Liver (tissue), 9 donors: ENCODE measurements around the gene PCDHA1. TPM values are rescaled to one million over a fixed set of nuclear protein-coding genes. Genes with fewer than 3 reads are reported as not detected.

ENCODE experiments used
- DNase-seq: peaks from one replicate; pipeline ENCODE4 v3.0.0-alpha.2; 2017; ENCODE audit warnings: low spot score
- H3K27ac ChIP-seq, 2 donors: one replicate each; pipeline ENCODE4 v1.7.0; 2013; ENCODE audit warnings: inconsistent platforms in 2 of 2, low read length in 2 of 2, control low read depth in 1 of 2, low read depth in 1 of 2, mild to moderate bottlenecking in 1 of 2
- H3K27me3 ChIP-seq, 4 donors: one replicate each; pipeline versions ENCODE4 v1.6.1 to v1.7.0; 2013; ENCODE audit warnings: low read length in 3 of 4, inconsistent platforms in 1 of 4, mild to moderate bottlenecking in 1 of 4, moderate library complexity in 1 of 4; ENCODE audit not compliant: control insufficient read depth in 4 of 4, insufficient read depth in 4 of 4
- H3K36me3 ChIP-seq, 4 donors: one replicate each; pipeline versions ENCODE4 v1.6.1 to v1.7.0; 2013; ENCODE audit warnings: low read length in 3 of 4, mild to moderate bottlenecking in 3 of 4, low read depth in 1 of 4, moderate library complexity in 1 of 4; ENCODE audit not compliant: control insufficient read depth in 4 of 4, insufficient read depth in 3 of 4
- H3K4me1 ChIP-seq, 4 donors: one replicate each; pipeline versions ENCODE4 v1.6.1 to v1.7.0; 2013; ENCODE audit warnings: low read length in 3 of 4, mild to moderate bottlenecking in 3 of 4, moderate library complexity in 1 of 4; ENCODE audit not compliant: control insufficient read depth in 4 of 4, insufficient read depth in 4 of 4
- H3K4me3 ChIP-seq, 3 donors: one replicate each; pipeline versions ENCODE4 v1.6.1 to v1.7.0; 2013; ENCODE audit warnings: low read length in 3 of 3, control low read depth in 1 of 3, low read depth in 1 of 3, mild to moderate bottlenecking in 1 of 3
- H3K9ac ChIP-seq, 2 donors: one replicate each; pipeline ENCODE4 v1.7.0; 2013; ENCODE audit warnings: low read length in 2 of 2, mild to moderate bottlenecking in 2 of 2, moderate library complexity in 2 of 2, control low read depth in 1 of 2, low read depth in 1 of 2
- H3K9me3 ChIP-seq, 4 donors: one replicate each; pipeline versions ENCODE4 v1.6.1 to v1.7.0; 2013; ENCODE audit warnings: low read length in 3 of 4; ENCODE audit not compliant: control insufficient read depth in 4 of 4
- EGR1 ChIP-seq, 2 donors: IDR thresholded peaks; 2 replicates each; pipeline ENCODE4 v1.6.1; 2016 to 2018; ENCODE audit warnings: antibody characterized with exemption in 2 of 2, low read depth in 2 of 2
- FOXA1 ChIP-seq: IDR thresholded peaks from 2 replicates; pipeline ENCODE4 v1.6.1; 2016; ENCODE audit warnings: antibody characterized with exemption
- FOXA2 ChIP-seq: IDR thresholded peaks from 2 replicates; pipeline ENCODE4 v1.6.1; 2016; ENCODE audit warnings: antibody characterized with exemption
- HNF4G ChIP-seq: IDR thresholded peaks from 2 replicates; pipeline ENCODE4 v1.6.1; 2016; ENCODE audit warnings: antibody characterized with exemption
- NR2F2 ChIP-seq: IDR thresholded peaks from 2 replicates; pipeline ENCODE4 v1.6.1; 2016; ENCODE audit warnings: antibody characterized with exemption
- RAD21 ChIP-seq, 2 donors: IDR thresholded peaks; 2 replicates each; pipeline ENCODE4 v1.6.1; 2016; ENCODE audit warnings: antibody characterized with exemption in 2 of 2, mild to moderate bottlenecking in 2 of 2
- RXRA ChIP-seq, 2 donors: IDR thresholded peaks; 2 replicates each; pipeline ENCODE4 v1.6.1; 2017 to 2018; ENCODE audit warnings: antibody characterized with exemption in 2 of 2, mild to moderate bottlenecking in 1 of 2
- SP1 ChIP-seq: IDR thresholded peaks from 2 replicates; pipeline ENCODE4 v1.6.1; 2018; ENCODE audit warnings: antibody characterized with exemption, mild to moderate bottlenecking
- TAF1 ChIP-seq: conservative IDR thresholded peaks from 2 replicates; pipeline ENCODE4 v1.6.1; 2016; ENCODE audit warnings: antibody characterized with exemption, mild to moderate bottlenecking
- YY1 ChIP-seq: IDR thresholded peaks from 2 replicates; pipeline ENCODE4 v1.6.1; 2016; ENCODE audit warnings: antibody characterized with exemption, mild to moderate bottlenecking
- WGBS: extraction: QIAGEN DNeasy Blood & Tissue Kit; methylation state at CpG from one replicate; pipeline ENCODE4 v1.1.7; 2013; 5-methylcytosine and 5-hydroxymethylcytosine counted together
- polyA plus RNA-seq, 2 donors: library from polyadenylated mRNA; stranded (reverse) in 1 of 2; unstranded in 1 of 2; fragments of 200-250 nt in 1 of 2; fragments of >200 nt in 1 of 2; fragmentation: Nextera tagmentation in 1 of 2; extraction: Ambion mirVana in 1 of 2; gene quantifications; one replicate each; pipeline versions ENCODE4 v1.2.1 to v1.2.3, GENCODE V29; 2013 to 2015
- total RNA-seq, 2 donors: library from RNA; depleted of rRNA; stranded (reverse); fragments of >200 nt; gene quantifications; one replicate each; pipeline ENCODE4 v1.2.3, GENCODE V29; 2014
- TF ChIP-seq, protein P1 (sequence below): fragments of 150-350 bp; IDR thresholded peaks from 2 replicates; pipeline ENCODE4 v1.5.1; 2017; ENCODE audit warnings: improper control_type of control experiment, low read depth, low read length; ENCODE audit not compliant: missing input control
- TF ChIP-seq, protein P2 (sequence below): IDR thresholded peaks from 2 replicates; pipeline ENCODE4 v1.6.1; 2016; ENCODE audit warnings: antibody characterized with exemption
- donor health status: healthy.
- donor health status: healthy.
- donor health status: healthy.
- donor health status: healthy.
- donor health status: healthy.

The PCDHA1 gene
- total and polyA plus RNA-seq, 4 donors: not detected

DNA sequence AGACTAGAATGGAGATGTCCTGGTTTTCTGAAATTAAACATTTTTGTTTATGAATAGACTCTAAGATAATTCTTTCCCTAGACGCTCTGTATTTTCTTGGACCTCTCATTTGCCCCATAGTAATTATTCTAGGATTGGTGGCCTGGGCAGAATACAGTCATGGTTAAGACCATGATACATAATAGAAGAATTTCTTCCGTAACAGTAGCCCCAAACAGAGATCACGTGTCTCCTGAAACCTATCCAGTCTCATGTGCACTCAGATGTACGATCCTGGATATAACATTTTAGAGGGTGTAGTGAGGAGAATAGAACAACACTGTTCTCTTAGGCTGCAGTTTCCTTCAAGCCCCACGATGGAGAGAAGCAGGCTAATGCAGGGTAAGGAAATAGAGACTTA is 202.7 kb downstream of the PCDHA1 start:
- no peaks in the 10 kb centered on the region for H3K36me3 ChIP-seq
- WGBS: 64% methylated on average over 5 of the region's 5 CpGs
- H3K27me3 ChIP-seq: peaks cover 0 to 6% (median 0%) of the 10 kb centered on the region in 4 donors
- no peak overlapping the region for H3K27ac ChIP-seq
- peaks cover 0 to 2% (median 0%) of the 10 kb centered on the region in 4 donors for H3K9me3 ChIP-seq
- no peak for DNase-seq
- TF ChIP-seq, protein P1, sequence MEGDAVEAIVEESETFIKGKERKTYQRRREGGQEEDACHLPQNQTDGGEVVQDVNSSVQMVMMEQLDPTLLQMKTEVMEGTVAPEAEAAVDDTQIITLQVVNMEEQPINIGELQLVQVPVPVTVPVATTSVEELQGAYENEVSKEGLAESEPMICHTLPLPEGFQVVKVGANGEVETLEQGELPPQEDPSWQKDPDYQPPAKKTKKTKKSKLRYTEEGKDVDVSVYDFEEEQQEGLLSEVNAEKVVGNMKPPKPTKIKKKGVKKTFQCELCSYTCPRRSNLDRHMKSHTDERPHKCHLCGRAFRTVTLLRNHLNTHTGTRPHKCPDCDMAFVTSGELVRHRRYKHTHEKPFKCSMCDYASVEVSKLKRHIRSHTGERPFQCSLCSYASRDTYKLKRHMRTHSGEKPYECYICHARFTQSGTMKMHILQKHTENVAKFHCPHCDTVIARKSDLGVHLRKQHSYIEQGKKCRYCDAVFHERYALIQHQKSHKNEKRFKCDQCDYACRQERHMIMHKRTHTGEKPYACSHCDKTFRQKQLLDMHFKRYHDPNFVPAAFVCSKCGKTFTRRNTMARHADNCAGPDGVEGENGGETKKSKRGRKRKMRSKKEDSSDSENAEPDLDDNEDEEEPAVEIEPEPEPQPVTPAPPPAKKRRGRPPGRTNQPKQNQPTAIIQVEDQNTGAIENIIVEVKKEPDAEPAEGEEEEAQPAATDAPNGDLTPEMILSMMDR: no peak
- no peak for TF ChIP-seq SP1
- no peak for TF ChIP-seq FOXA2
- no peak for TF ChIP-seq RXRA (IDR thresholded peaks at IDR 0.05)
- no peak for TF ChIP-seq HNF4G
- TF ChIP-seq RAD21 (IDR thresholded peaks at IDR 0.05): no peak
- no peak for TF ChIP-seq NR2F2
- TF ChIP-seq FOXA1: no peak
- TF ChIP-seq, protein P2, sequence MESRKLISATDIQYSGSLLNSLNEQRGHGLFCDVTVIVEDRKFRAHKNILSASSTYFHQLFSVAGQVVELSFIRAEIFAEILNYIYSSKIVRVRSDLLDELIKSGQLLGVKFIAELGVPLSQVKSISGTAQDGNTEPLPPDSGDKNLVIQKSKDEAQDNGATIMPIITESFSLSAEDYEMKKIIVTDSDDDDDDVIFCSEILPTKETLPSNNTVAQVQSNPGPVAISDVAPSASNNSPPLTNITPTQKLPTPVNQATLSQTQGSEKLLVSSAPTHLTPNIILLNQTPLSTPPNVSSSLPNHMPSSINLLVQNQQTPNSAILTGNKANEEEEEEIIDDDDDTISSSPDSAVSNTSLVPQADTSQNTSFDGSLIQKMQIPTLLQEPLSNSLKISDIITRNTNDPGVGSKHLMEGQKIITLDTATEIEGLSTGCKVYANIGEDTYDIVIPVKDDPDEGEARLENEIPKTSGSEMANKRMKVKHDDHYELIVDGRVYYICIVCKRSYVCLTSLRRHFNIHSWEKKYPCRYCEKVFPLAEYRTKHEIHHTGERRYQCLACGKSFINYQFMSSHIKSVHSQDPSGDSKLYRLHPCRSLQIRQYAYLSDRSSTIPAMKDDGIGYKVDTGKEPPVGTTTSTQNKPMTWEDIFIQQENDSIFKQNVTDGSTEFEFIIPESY: no peak
- no peak overlapping the region for H3K4me3 ChIP-seq
- no peak overlapping the region for H3K9ac ChIP-seq
- no peaks in the 10 kb centered on the region for H3K4me1 ChIP-seq

DNA sequence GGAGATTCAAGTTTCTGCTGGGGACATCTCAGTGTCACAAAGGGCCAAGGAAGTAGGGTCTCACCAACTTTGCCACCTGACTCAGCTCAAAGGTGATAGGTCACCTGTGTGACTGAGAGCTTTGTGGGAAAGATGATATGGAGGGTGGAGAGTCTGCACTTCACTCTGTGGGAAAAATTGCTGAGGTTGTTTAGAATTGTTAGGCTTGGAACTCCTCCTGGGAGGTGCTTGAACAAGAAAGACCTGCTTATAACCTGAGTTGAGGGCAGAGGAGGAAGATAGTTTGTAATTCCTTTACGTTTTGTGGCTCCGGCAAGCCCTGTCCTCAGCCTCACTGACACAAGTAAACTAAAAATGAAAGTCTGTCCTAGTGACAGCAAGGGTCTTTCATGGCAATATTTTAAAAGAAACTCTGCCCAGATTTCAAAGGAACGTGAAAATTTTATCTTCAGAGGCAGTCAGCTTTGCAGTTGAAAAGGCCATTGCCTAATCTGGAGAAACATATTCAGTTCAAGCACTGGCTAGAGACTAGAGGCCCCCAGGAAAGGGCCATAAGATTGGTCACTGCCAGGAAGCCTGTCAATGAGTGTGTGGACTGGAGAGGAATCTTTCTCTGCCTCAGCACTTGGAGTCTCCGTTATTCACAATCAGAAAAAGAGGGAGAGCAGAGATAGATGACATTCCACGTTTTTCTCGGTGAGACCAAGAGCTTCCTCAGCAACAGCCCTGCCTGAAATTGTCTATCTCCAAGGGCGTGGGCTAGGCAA is 203.5 kb downstream of the PCDHA1 start:
- H3K9ac ChIP-seq: no peak overlapping the region
- H3K4me1 ChIP-seq: no peaks in the 10 kb centered on the region
- 58% methylated on average over 7 of the region's 7 CpGs for WGBS
- no peaks in the 10 kb centered on the region for H3K36me3 ChIP-seq
- DNase-seq: no peak
- no peak overlapping the region for H3K27ac ChIP-seq
- TF ChIP-seq, protein P1: no peak
- no peak for TF ChIP-seq EGR1 (IDR thresholded peaks at IDR 0.05; ENCODE audit: low read depth in 2 of 2)
- no peak for TF ChIP-seq HNF4G
- TF ChIP-seq YY1: no peak
- TF ChIP-seq TAF1: no peak
- H3K9me3 ChIP-seq: peaks cover 0 to 2% (median 0%) of the 10 kb centered on the region in 4 donors
- peaks cover 0 to 6% (median 0%) of the 10 kb centered on the region in 4 donors for H3K27me3 ChIP-seq
- no peak overlapping the region for H3K4me3 ChIP-seq
